Measurements from ENCODE around the gene ANKRD40.
"Not testable (repeated sequence)": the region's sequence is repeated elsewhere in the genome, so short reads cannot be mapped to it uniquely, and the experiment has no call there.

Gene ANKRD40

GRCh38 chr17:50710650-50711049 lies 2.9 kb upstream of the ANKRD40 start:
- DNase-seq (ENCODE audit: low spot score) = no peak

GRCh38 chr17:50710025-50710424 lies 2.3 kb upstream of the ANKRD40 start:
- no peak for DNase-seq (ENCODE audit: low spot score)

- not testable (repeated sequence) for DNase-seq (ENCODE audit: low spot score)
These were observed 1.3 kb upstream of the ANKRD40 start for GRCh38 chr17:50709053-50709452.

- DNase-seq (ENCODE audit: low spot score) = peak; percentile 71
These were observed 611 bp upstream of the ANKRD40 start for GRCh38 chr17:50708050-50709000.

GRCh38 chr17:50703162-50703561 lies 4.6 kb downstream of the ANKRD40 start:
- no peak for DNase-seq (ENCODE audit: low spot score)

GRCh38 chr17:50699410-50699809 lies 8.3 kb downstream of the ANKRD40 start:
- DNase-seq (ENCODE audit: low spot score) = no peak

- DNase-seq (ENCODE audit: low spot score) = peak; percentile 39
These were observed 9.9 kb downstream of the ANKRD40 start for GRCh38 chr17:50697663-50698272.

- DNase-seq (ENCODE audit: low spot score) = no peak
These were observed 10.7 kb downstream of the ANKRD40 start for GRCh38 chr17:50697062-50697461.

GRCh38 chr17:50696365-50696879 lies 11.3 kb downstream of the ANKRD40 start:
- DNase-seq (ENCODE audit: low spot score) = no peak

GRCh38 chr17:50693036-50693682 lies 14.6 kb downstream of the ANKRD40 start:
- no peak for DNase-seq (ENCODE audit: low spot score)

GRCh38 chr17:50692448-50693035 lies 15.2 kb downstream of the ANKRD40 start:
- no peak for DNase-seq (ENCODE audit: low spot score)

GRCh38 chr17:50691550-50692447 lies 15.9 kb downstream of the ANKRD40 start:
- DNase-seq (ENCODE audit: low spot score) = no peak

GRCh38 chr17:50690887-50691549 lies 16.7 kb downstream of the ANKRD40 start:
- DNase-seq (ENCODE audit: low spot score) = no peak

GRCh38 chr17:50689956-50690886 lies 17.5 kb downstream of the ANKRD40 start:
- DNase-seq (ENCODE audit: low spot score) = no peak

- no peak for DNase-seq (ENCODE audit: low spot score)
These were observed 18.5 kb downstream of the ANKRD40 start for GRCh38 chr17:50689251-50689650.

- no peak for DNase-seq (ENCODE audit: low spot score)
These were observed 19.5 kb downstream of the ANKRD40 start for GRCh38 chr17:50688245-50688644.

- DNase-seq (ENCODE audit: low spot score) = no peak
These were observed 20.3 kb downstream of the ANKRD40 start for GRCh38 chr17:50687200-50688066.

- no peak for DNase-seq (ENCODE audit: low spot score)
These were observed 21.1 kb downstream of the ANKRD40 start for GRCh38 chr17:50686494-50687199.

Measured in hematopoietic multipotent progenitor cell treated with erythropoietin and hydrocortisone succinate and interleukin-3 and kit ligand, for 17 days (in vitro differentiated cells).